Keratinocyte (primary cell): ENCODE results near the gene MTHFD2. TPM values are rescaled to one million over a fixed set of nuclear protein-coding genes. Genes with fewer than 3 reads are reported as not detected.

Experiments
- DNase-seq: peaks from one replicate; pipeline ENCODE4 v3.0.0-alpha.2; 2011; ENCODE audit warnings: low read depth, missing footprints, low spot score
- FAIRE-seq: peaks from 2 replicates; lab custom pipeline; 2011; peaks lifted over from hg19 to GRCh38; lab: Jason Lieb, UNC
- H2AFZ ChIP-seq: 2 replicates; pipeline ENCODE4 v1.6.0; 2012; ENCODE audit warnings: low read length, control low read depth, inconsistent platforms; ENCODE audit not compliant: control insufficient read depth
- H3K27ac ChIP-seq: 2 replicates; pipeline ENCODE4 v1.5.1; 2011; ENCODE audit warnings: low read length; ENCODE audit not compliant: control insufficient read depth, insufficient read depth
- H3K27me3 ChIP-seq: 3 replicates; pipeline ENCODE4 v1.6.0; 2011; ENCODE audit warnings: low read length; ENCODE audit not compliant: control insufficient read depth, insufficient read depth; ENCODE audit errors: extremely low read depth
- H3K36me3 ChIP-seq, 2 experiments: 2 replicates in 1 of 2; 3 replicates in 1 of 2; pipeline ENCODE4 v1.5.1; 2011; ENCODE audit warnings: low read length in 2 of 2, mild to moderate bottlenecking in 1 of 2; ENCODE audit not compliant: control insufficient read depth in 2 of 2, insufficient read depth in 2 of 2; ENCODE audit errors: extremely low read depth in 1 of 2
- H3K4me1 ChIP-seq: 3 replicates; pipeline ENCODE4 v1.5.1; 2011; ENCODE audit warnings: low read length; ENCODE audit not compliant: control insufficient read depth, insufficient read depth; ENCODE audit errors: extremely low read depth
- H3K4me2 ChIP-seq: 3 replicates; pipeline ENCODE4 v1.6.0; 2011; ENCODE audit warnings: low read depth, low read length; ENCODE audit not compliant: control insufficient read depth, insufficient read depth; ENCODE audit errors: extremely low read depth
- H3K4me3 ChIP-seq, 3 experiments: fragments of 200-600 bp in 1 of 3; sonication (generic) in 1 of 3; 2 replicates in 2 of 3; 3 replicates in 1 of 3; pipeline ENCODE4 v1.5.1; 2011 to 2016; ENCODE audit warnings: low read length in 3 of 3, mild to moderate bottlenecking in 3 of 3, control low read depth in 2 of 3, inconsistent platforms in 1 of 3, low read depth in 1 of 3, mixed read lengths in 1 of 3, mixed run types in 1 of 3, moderate library complexity in 1 of 3; ENCODE audit not compliant: control insufficient read depth in 2 of 3, insufficient read depth in 2 of 3; ENCODE audit errors: extremely low read depth in 1 of 3
- H3K79me2 ChIP-seq: 2 replicates; pipeline ENCODE4 v1.6.0; 2012; ENCODE audit warnings: low read length; ENCODE audit not compliant: control insufficient read depth, insufficient read depth
- H3K9ac ChIP-seq: 3 replicates; pipeline ENCODE4 v1.6.0; 2011; ENCODE audit warnings: low read length; ENCODE audit not compliant: control insufficient read depth, insufficient read depth; ENCODE audit errors: extremely low read depth
- H3K9me1 ChIP-seq: 3 replicates; pipeline ENCODE4 v1.6.0; 2011; ENCODE audit warnings: low read length; ENCODE audit not compliant: control insufficient read depth, insufficient read depth; ENCODE audit errors: extremely low read depth
- H3K9me3 ChIP-seq: 2 replicates; pipeline ENCODE4 v1.5.1; 2012; ENCODE audit warnings: low read depth, low read length; ENCODE audit not compliant: control insufficient read depth
- H4K20me1 ChIP-seq: 3 replicates; pipeline ENCODE4 v1.6.0; 2011; ENCODE audit warnings: low read length; ENCODE audit not compliant: control insufficient read depth, insufficient read depth; ENCODE audit errors: extremely low read depth
- EZH2 ChIP-seq: IDR thresholded peaks from one replicate; pipeline ENCODE4 v1.6.1; 2012; ENCODE audit warnings: inconsistent platforms, mild to moderate bottlenecking, low read length, moderate library complexity
- dilution Hi-C: fragments of 300-500 bp; cut with MboI; formaldehyde crosslinking; loops from one replicate; pipeline ENCODE4 v1.7.0; 2020; ENCODE audit warnings: low sequenced_read_pairs; ENCODE audit not compliant: extremely low pct_ligation_motif_present
- polyA plus RNA-seq, 5 experiments: library from polyadenylated mRNA; depleted of rRNA in 3 of 5; stranded (reverse) in 3 of 5; stranded (forward) in 1 of 5; unstranded in 1 of 5; fragments of >200 nt; gene quantifications; 1 replicate in 1 of 5; 2 replicates in 3 of 5; 3 replicates in 1 of 5; pipeline versions ENCODE4 v1.2.1 to v1.2.3, GENCODE V29; 2011 to 2012; ENCODE audit warnings: missing spikeins in 2 of 5, low read depth in 1 of 5, low replicate concordance in 1 of 5
- TF ChIP-seq, protein P1 (sequence below), 3 experiments: IDR thresholded peaks in 1 of 3; conservative IDR thresholded peaks in 1 of 3; optimal IDR thresholded peaks in 1 of 3; 2 replicates in 2 of 3; 3 replicates in 1 of 3; pipeline versions ENCODE3 to v1.5.1; 2011; ENCODE audit warnings: low read length in 3 of 3, mild to moderate bottlenecking in 3 of 3, moderate library complexity in 2 of 3, control low read depth in 1 of 3, inconsistent platforms in 1 of 3; ENCODE audit not compliant: insufficient read depth in 2 of 3; ENCODE audit errors: extremely low read depth in 1 of 3

The MTHFD2 gene
- polyA plus RNA-seq, 1 donor (not counting 4 experiments of a cell fraction or from before 2014, with no cell fraction given), result 114 TPM

GRCh38 chr2:74155830-74156229 lies 42.6 kb upstream of the MTHFD2 start:
- no peaks in the 10 kb centered on the region for H3K79me2 ChIP-seq
- no peaks in the 10 kb centered on the region for H3K9me1 ChIP-seq
- no peak overlapping the region for H2AFZ ChIP-seq
- dilution Hi-C loops, result no loop called here
- no peak overlapping the region for H3K4me3 ChIP-seq
- no peaks in the 10 kb centered on the region for H3K9me3 ChIP-seq
- no peak overlapping the region for H3K9ac ChIP-seq
- H3K4me2 ChIP-seq, result no peak overlapping the region
- no peaks in the 10 kb centered on the region for H3K4me1 ChIP-seq
- H3K27ac ChIP-seq, result no peak overlapping the region
- H4K20me1 ChIP-seq, result no peaks in the 10 kb centered on the region
- TF ChIP-seq, protein P1, sequence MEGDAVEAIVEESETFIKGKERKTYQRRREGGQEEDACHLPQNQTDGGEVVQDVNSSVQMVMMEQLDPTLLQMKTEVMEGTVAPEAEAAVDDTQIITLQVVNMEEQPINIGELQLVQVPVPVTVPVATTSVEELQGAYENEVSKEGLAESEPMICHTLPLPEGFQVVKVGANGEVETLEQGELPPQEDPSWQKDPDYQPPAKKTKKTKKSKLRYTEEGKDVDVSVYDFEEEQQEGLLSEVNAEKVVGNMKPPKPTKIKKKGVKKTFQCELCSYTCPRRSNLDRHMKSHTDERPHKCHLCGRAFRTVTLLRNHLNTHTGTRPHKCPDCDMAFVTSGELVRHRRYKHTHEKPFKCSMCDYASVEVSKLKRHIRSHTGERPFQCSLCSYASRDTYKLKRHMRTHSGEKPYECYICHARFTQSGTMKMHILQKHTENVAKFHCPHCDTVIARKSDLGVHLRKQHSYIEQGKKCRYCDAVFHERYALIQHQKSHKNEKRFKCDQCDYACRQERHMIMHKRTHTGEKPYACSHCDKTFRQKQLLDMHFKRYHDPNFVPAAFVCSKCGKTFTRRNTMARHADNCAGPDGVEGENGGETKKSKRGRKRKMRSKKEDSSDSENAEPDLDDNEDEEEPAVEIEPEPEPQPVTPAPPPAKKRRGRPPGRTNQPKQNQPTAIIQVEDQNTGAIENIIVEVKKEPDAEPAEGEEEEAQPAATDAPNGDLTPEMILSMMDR (optimal IDR thresholded peaks at IDR 0.05 in 1 of 3, IDR thresholded peaks at IDR 0.05 in 1 of 3, conservative IDR thresholded peaks at IDR 0.05 in 1 of 3; ENCODE audit: extremely low read depth in 1 of 3, insufficient read depth in 2 of 3, low read length in 3 of 3), result no peak
- TF ChIP-seq EZH2, result no peak
- no peak for DNase-seq
- peaks cover 16 to 23% of the 10 kb centered on the region in 2 experiments for H3K36me3 ChIP-seq
- FAIRE-seq, result no peak
- no peaks in the 10 kb centered on the region for H3K27me3 ChIP-seq

GRCh38 chr2:74162951-74163350 lies 35.5 kb upstream of the MTHFD2 start:
- no peaks in the 10 kb centered on the region for H3K9me3 ChIP-seq
- no peak for DNase-seq
- H3K36me3 ChIP-seq, result peaks cover 15 to 18% of the 10 kb centered on the region in 2 experiments
- H4K20me1 ChIP-seq, result peaks cover 3% of the 10 kb centered on the region
- TF ChIP-seq EZH2, result no peak
- TF ChIP-seq, protein P1 (optimal IDR thresholded peaks at IDR 0.05 in 1 of 3, IDR thresholded peaks at IDR 0.05 in 1 of 3, conservative IDR thresholded peaks at IDR 0.05 in 1 of 3; ENCODE audit: extremely low read depth in 1 of 3, insufficient read depth in 2 of 3, low read length in 3 of 3), result no peak
- H3K9me1 ChIP-seq, result no peaks in the 10 kb centered on the region
- peaks cover 21% of the 10 kb centered on the region for H3K79me2 ChIP-seq
- no peak overlapping the region for H2AFZ ChIP-seq
- no peak for FAIRE-seq
- H3K27me3 ChIP-seq, result no peaks in the 10 kb centered on the region
- no peak overlapping the region for H3K9ac ChIP-seq
- no peak overlapping the region for H3K27ac ChIP-seq
- no peaks in the 10 kb centered on the region for H3K4me1 ChIP-seq
- no peak overlapping the region for H3K4me3 ChIP-seq
- no peak overlapping the region for H3K4me2 ChIP-seq
- dilution Hi-C loops, result no loop called here
